OCI-LY7 (cell line): ENCODE results near the gene PARD3B. TPM values are rescaled to one million over a fixed set of nuclear protein-coding genes. Genes with fewer than 3 reads are reported as not detected.

Experiments used
- BruUV-seq: library from RNA; stranded (reverse); fragments of 400-500 nt; replicated peaks from 2 replicates; lab custom pipeline; 2021; lab: Mats Ljungman, UMichigan
- CTCF ChIA-PET: fragments of 300-600 bp; sonication (Branson Sonifier 250); formaldehyde crosslinking; loops from one replicate; lab custom pipeline; 2022; ENCODE audit warnings: antibody characterized with exemption; ENCODE audit not compliant: unreplicated experiment; lab: Charles Lee
- POLR2A ChIA-PET: fragments of 300-600 bp; sonication (Branson Sonifier 250); formaldehyde crosslinking; loops from one replicate; lab custom pipeline; 2022; ENCODE audit warnings: antibody characterized with exemption; lab: Charles Lee
- DNase-seq: peaks from one replicate; pipeline ENCODE4 v3.0.0-alpha.2; 2015; ENCODE audit warnings: low spot score
- H2AFZ ChIP-seq: fragments of 200-600 bp; sonication (generic), shearing (Covaris generic); 2 replicates; pipeline ENCODE4 v1.6.1; 2014; ENCODE audit warnings: mild to moderate bottlenecking, antibody characterized with exemption, low read length, moderate library complexity
- H3K27ac ChIP-seq: fragments of 200-600 bp; sonication (generic); 2 replicates; pipeline ENCODE4 v1.5.1; 2014; ENCODE audit warnings: mixed run types, low read depth, mild to moderate bottlenecking, moderate library complexity, low read length, inconsistent platforms; ENCODE audit not compliant: poor library complexity, severe bottlenecking
- H3K36me3 ChIP-seq: fragments of 200-600 bp; sonication (generic); 2 replicates; pipeline ENCODE4 v1.6.1; 2014; ENCODE audit warnings: mild to moderate bottlenecking, antibody characterized with exemption, low read length, moderate library complexity, mixed read lengths; ENCODE audit not compliant: insufficient read depth
- H3K4me1 ChIP-seq: fragments of 200-600 bp; sonication (generic); 2 replicates; pipeline ENCODE4 v1.5.1; 2014; ENCODE audit warnings: mild to moderate bottlenecking, low read length; ENCODE audit not compliant: insufficient read depth, poor library complexity, severe bottlenecking
- H3K4me2 ChIP-seq: fragments of 200-600 bp; sonication (generic); 2 replicates; pipeline ENCODE4 v1.6.1; 2014; ENCODE audit warnings: mild to moderate bottlenecking, low read length
- H3K4me3 ChIP-seq: fragments of 200-600 bp; sonication (generic); 2 replicates; pipeline ENCODE4 v1.5.1; 2014; ENCODE audit warnings: mild to moderate bottlenecking, low read depth, low read length; ENCODE audit not compliant: poor library complexity, severe bottlenecking
- H3K79me2 ChIP-seq: fragments of 200-600 bp; sonication (generic); 2 replicates; pipeline ENCODE4 v1.6.1; 2016; ENCODE audit warnings: low read depth, mild to moderate bottlenecking, low read length, moderate library complexity, mixed read lengths; ENCODE audit not compliant: insufficient read depth
- H3K9me2 ChIP-seq: fragments of 200-600 bp; sonication (generic); 2 replicates; pipeline ENCODE4 v1.6.1; 2016; ENCODE audit warnings: mild to moderate bottlenecking, low read length, mixed read lengths; ENCODE audit not compliant: insufficient read depth
- H3K9me3 ChIP-seq: fragments of 200-600 bp; sonication (generic); 2 replicates; pipeline ENCODE4 v1.6.1; 2014; ENCODE audit warnings: mild to moderate bottlenecking, mixed run types, low read length, mixed read lengths
- H4K20me1 ChIP-seq: fragments of 200-600 bp; sonication (generic); 2 replicates; pipeline ENCODE4 v1.6.1; 2014; ENCODE audit warnings: mild to moderate bottlenecking, antibody characterized with exemption, low read length, moderate library complexity, mixed read lengths; ENCODE audit not compliant: insufficient read depth
- CTCF ChIP-seq: fragments of 200-600 bp; sonication (generic); conservative IDR thresholded peaks from 2 replicates; pipeline ENCODE4 v1.5.1; 2014; ENCODE audit warnings: mild to moderate bottlenecking, antibody characterized with exemption, low read length, moderate library complexity, mixed read lengths
- EZH2phosphoT487 ChIP-seq: fragments of 200-600 bp; sonication (generic); IDR thresholded peaks from 2 replicates; pipeline ENCODE4 v1.6.1; 2018; ENCODE audit warnings: low read depth, borderline replicate concordance, mild to moderate bottlenecking, mixed run types, antibody characterized with exemption, low read length, moderate library complexity, mixed read lengths
- intact Hi-C: fragments of 100-400 bp; cut with micrococcal nuclease; formaldehyde crosslinking; loops from one replicate; pipeline ENCODE4 v1.10.0; 2022; ENCODE audit not compliant: unreplicated experiment
- total RNA-seq, 2 experiments: library from RNA; depleted of rRNA in 1 of 2; stranded (reverse); fragments of >200 nt in 1 of 2; shearing (Covaris generic) in 1 of 2; gene quantifications; 2 replicates each; pipeline ENCODE4 v1.2.3, GENCODE V29; 2014 to 2022

Gene PARD3B
- total RNA-seq, 2 experiments from 2014 or later = not detected

DNA sequence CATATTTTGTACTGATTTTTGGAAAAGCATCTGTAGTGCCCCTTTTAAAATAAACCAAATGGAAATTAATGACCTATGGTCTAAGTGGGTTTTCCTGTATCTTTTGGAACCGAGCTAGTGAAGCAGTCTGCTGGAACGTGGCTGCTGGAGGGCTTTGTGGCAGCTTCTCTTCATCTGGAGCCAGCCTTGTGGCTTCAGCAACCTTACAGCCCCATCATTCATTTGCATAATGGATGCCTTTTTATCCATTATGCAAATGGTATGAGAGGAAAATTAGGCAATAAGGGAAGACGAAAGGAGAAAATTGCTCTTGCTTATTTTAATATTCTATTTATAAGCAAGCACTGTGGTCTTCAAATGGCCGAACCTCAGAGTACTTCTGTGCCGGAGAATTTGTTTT lies 421.0 kb downstream of the PARD3B start:
- Histone ChIP-seq H3K9me3 (no peaks in the 10 kb centered on the region), H3K4me1 (no peaks in the 10 kb centered on the region), H3K27ac (no peak overlapping the region), H3K79me2 (no peaks in the 10 kb centered on the region), H3K9me2 (no peaks in the 10 kb centered on the region), H3K4me3 (no peak overlapping the region), H3K4me2 (no peak overlapping the region), H4K20me1 (no peaks in the 10 kb centered on the region), H2AFZ (no peak overlapping the region), H3K36me3 (no peaks in the 10 kb centered on the region)
- no peak for DNase-seq
- no TSS peak for BruUV-seq
- ChIA-PET POLR2A (interaction anchor here (0.7 to 1.1 kb wide), 2 partner anchors 11 to 13 kb away, joined by 3 read pairs; no protein-coding TSS in a partner anchor), CTCF (no interaction called here)
- intact Hi-C loops = no loop called here
- TF ChIP-seq CTCF (no peak), EZH2phosphoT487 (no peak)

GRCh38 chr2:204967199-204967960 lies 422.1 kb downstream of the PARD3B start:
- no peaks in the 10 kb centered on the region for H3K79me2 ChIP-seq
- TF ChIP-seq CTCF (no peak), EZH2phosphoT487 (no peak)
- no peak overlapping the region for H3K4me2 ChIP-seq
- H4K20me1 ChIP-seq = no peaks in the 10 kb centered on the region
- POLR2A ChIA-PET = interaction anchor here (0.7 kb wide), 1 partner anchor 12 kb away, joined by 3 read pairs; no protein-coding TSS in a partner anchor
- no peaks in the 10 kb centered on the region for H3K9me3 ChIP-seq
- H3K4me3 ChIP-seq = no peak overlapping the region
- no peak overlapping the region for H2AFZ ChIP-seq
- intact Hi-C loops = no loop called here
- no TSS peak for BruUV-seq
- no peak overlapping the region for H3K27ac ChIP-seq
- no peaks in the 10 kb centered on the region for H3K9me2 ChIP-seq
- H3K4me1 ChIP-seq = no peaks in the 10 kb centered on the region
- H3K36me3 ChIP-seq = no peaks in the 10 kb centered on the region
- no peak for DNase-seq
- CTCF ChIA-PET = no interaction called here

GRCh38 chr2:204971206-204971907 lies 426.1 kb downstream of the PARD3B start:
- Histone ChIP-seq H2AFZ (no peak overlapping the region), H3K4me2 (no peak overlapping the region), H3K27ac (no peak overlapping the region), H3K9me3 (no peaks in the 10 kb centered on the region), H3K4me1 (no peaks in the 10 kb centered on the region), H4K20me1 (no peaks in the 10 kb centered on the region), H3K36me3 (no peaks in the 10 kb centered on the region), H3K9me2 (no peaks in the 10 kb centered on the region), H3K79me2 (no peaks in the 10 kb centered on the region), H3K4me3 (no peak overlapping the region)
- intact Hi-C loops = no loop called here
- POLR2A ChIA-PET = interaction anchor here (0.6 kb wide), 1 partner anchor 249 kb away, joined by 4 read pairs; no protein-coding TSS in a partner anchor
- TF ChIP-seq EZH2phosphoT487 = no peak
- no peak for TF ChIP-seq CTCF
- CTCF ChIA-PET = no interaction called here
- BruUV-seq = no TSS peak
- DNase-seq = no peak
